NCI-H2029 treated with DMSO at 0.1 percent for 48 hours (cell line): ENCODE results near the gene QRICH2.
"Not testable (repeated sequence)": the region's sequence is repeated elsewhere in the genome, so short reads cannot be mapped to it uniquely, and the experiment has no call there.

Experiments
- DNase-seq: peaks from one replicate; lab custom pipeline; 2025; lab: John Stamatoyannopoulos, UW

Gene QRICH2

DNA sequence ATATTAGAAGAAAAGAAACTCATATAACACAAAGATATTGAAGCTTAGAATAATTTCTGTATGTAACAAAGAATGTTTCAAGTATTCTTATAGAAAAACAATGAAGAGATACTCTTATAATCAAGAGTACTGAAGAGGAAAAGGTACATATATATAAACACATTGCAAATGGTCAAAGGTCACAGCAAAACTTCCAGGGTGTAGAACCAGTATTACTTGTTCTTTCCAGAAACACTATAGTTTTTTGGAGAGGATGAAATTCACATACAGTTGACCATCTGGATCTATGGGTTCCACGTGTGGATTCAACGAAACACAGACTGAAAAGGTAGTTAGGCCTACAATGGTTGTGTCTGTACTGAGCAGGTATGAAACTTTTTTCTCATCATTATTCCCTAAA lies 23.0 kb upstream of the QRICH2 start:
- no peak for DNase-seq

DNA sequence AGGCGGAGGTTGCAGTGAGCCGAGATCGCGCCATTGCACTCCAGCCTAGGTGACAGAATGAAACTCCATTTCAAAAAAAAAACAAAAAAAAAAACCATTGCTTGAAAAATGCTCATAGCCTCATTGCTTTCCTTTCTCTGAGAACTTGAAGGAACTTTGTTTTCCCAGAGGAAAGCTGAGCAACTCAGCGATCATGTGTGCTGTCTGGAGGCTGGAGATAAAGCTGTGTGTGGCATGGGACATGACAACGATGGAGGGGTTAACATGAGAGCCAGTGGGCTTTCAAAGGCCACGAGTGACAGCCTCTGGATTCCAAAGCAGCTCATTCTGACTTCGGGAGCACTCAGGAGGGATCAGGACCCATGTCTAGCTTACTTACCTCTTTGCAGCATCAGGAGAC lies 21.6 kb upstream of the QRICH2 start:
- no peak for DNase-seq

DNA sequence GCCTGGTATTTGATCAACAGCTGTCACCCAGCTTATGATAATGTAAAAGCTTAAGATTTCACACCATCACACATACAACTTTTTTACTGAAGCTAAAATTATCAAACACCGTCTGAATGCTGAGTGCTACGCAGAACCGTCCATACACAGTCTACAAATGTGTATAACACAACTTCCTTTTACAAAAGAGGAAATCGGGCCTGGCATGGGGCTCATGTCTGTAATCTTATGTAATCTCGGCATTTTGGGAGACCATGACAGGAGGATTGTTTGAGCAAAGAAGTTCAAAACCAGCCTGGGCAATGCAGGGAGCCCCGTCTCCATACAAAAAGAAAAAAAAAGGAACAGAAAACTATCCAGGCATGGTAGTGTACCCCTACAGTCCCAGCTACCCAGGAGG lies 19.6 kb upstream of the QRICH2 start:
- DNase-seq, result no peak

DNA sequence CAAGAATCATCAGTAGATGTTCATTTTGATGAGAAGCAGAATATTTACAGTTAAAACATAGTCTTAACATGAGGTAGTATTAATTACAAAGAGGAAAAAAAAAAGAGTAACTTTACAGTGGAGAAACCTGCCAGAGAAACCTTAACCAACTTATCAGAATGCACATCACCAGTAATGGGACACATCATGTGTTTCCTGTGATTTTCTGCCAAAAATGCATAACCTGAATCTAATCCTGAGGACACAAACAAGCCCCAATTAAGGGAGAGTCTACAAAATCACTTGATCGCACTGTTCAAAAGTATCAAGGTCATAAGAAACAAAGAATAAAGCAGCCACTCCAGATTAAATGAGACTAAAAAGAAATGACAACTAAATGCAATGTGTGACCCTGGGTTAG lies 18.2 kb upstream of the QRICH2 start:
- no peak for DNase-seq

DNA sequence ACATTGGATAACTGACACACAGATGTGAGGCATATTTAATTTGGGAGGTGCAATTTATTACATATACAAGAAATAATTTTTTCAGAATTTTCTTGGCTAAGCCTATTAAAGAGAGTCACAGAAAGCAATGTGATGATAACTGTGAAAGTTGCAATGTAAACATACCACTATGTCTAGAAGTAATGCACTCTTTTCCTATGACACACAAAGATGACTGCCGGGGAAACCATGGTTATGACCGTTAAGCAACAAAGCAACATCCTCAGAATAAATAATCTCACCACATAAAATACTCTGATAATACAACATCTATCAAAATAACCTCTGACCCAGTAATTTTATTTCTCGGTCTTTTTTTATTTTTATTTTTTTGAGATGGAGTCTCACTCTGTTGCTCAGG lies 10.5 kb upstream of the QRICH2 start:
- no peak for DNase-seq

DNA sequence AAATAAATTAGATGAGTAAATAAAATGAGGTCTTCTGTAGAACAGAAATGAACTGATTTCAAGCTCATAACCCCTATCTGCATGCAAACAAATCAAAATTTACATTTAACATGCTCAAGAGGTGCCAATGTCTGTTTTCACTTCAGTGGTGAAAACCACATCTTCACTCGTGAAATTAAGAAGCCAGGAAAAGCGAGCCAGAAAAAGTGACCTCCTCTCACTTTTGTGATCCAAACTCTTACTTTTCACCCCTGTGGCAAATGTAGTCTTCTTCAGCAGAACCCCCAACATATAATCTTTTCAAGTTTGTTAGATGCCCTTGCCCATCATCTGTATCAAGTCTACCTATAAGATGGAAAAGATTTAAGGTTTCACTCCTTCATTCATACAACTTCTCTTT lies 9.5 kb upstream of the QRICH2 start:
- no peak for DNase-seq

DNA sequence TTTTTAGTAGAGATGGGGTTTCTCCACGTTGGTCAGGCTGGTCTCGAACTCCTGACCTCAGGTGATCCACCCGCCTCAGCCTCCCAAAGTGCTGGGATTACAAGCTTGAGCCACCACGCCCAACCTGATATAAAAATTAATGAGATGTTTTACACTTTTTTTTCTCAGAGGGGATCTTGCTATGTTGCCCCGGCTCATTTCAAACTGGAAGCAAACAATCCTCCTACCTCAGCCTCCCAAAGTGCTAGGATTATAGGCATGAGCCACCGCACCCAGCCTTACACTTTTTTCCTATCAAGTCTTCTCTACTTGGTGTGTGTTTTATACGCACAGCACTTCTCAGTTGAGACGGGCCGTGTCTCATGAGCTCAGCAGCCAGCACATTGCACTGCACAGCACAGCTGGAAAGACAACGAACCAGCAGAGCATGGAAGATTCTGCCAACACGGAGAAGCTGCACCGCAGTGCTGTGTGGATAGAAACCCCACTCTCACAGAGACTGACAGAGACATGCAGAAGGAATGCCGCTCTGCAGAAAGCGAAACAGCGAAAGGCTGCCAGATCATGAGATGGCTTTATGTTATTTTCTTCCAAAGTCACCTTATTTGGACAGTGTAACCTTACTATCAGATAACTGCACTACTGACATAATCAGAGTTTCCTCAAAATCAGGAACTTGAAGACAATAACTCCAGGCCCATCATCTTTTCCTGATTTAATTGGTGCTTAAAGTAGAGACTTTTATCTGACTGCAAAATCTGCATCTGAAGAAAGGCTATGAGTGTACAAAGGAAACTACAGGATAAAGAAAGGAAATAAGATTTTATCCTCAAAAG lies 6.5 kb upstream of the QRICH2 start:
- no peak for DNase-seq

DNA sequence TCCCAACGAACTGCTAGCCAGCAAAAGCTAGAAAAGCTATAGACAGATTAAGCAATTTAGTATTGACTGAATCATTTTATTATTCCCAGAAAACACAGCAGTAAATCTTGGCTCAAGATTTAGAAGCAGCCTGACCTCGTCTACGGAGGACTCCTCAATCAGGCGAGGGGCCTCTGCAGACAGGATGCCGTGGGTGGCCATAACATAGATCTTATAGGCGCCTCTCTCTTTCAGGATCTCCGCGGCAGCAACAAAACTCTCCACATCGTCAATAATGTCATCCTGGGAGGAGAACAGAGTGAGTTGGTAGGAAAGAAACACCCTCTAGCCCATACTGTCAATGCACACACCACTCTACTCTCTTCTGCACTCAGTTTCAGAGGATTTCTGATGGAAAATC lies 4.7 kb upstream of the QRICH2 start:
- no peak for DNase-seq

DNA sequence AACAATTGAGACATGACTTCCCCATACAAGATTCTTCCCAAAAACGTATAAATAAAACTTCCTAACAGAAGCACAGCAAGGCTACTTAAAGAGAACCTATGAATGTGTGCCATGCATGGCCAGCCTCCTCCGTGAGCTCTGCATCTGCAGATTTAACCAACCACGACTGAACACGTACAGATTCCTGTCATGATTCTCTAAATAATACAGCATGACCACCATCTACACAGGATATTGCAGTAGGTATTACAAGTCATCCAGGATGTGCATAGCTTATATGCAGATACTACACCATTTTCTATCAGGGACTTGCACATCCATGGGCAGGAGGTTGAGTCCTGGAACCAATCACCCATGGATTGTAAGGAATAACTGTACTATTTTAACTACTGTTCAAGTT lies 1.4 kb upstream of the QRICH2 start:
- no peak for DNase-seq

DNA sequence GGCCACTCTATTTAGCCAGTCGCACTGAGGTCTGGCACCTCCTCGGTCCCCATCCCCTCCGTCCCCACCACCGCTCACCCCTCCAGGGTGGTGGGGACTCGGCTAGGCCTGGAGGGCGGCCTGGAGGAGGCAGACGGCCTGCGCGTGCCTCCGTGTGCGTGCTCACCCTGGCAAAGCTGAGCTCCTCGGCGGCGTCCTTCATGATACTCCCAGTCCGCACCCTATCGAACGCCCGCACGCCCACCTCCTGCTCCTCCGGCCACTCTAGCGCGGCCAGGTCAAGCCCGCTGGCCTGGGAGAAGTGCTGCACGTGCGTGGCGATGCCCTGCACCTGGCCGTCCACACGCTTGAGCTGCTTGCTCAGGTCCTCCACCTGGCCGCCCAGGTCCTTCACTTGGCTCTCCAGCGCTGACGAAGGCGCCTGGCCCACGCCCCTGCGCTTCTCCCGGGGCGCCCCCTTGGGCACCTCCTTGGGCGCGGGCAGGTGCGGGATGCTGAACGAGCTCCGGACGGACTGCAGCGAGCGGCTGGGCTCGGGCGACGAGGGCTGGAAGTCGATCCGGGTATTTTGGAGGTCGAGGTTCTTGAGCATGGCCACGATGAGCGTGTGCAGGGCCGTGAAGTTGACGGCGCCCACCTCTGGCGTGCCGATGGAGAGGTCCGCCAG lies 644 bp downstream of the QRICH2 start:
- DNase-seq, result no peak

DNA sequence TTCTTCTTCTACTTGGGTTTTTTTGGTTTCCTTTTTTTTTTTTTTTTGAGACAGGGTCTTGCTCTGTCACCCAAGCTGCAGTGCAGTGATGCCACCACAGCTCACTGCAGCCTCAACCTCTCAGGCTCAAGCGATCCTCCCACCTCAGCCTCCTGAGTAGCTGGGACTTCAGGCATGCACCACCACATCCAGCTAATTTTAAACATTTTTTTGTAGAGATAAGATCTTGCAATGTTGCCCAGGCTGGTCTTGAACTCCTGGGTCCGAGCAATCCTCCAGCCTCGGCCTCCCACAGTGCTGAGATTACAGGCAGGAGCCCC lies 3.0 kb downstream of the QRICH2 start:
- DNase-seq, result not testable (repeated sequence)

DNA sequence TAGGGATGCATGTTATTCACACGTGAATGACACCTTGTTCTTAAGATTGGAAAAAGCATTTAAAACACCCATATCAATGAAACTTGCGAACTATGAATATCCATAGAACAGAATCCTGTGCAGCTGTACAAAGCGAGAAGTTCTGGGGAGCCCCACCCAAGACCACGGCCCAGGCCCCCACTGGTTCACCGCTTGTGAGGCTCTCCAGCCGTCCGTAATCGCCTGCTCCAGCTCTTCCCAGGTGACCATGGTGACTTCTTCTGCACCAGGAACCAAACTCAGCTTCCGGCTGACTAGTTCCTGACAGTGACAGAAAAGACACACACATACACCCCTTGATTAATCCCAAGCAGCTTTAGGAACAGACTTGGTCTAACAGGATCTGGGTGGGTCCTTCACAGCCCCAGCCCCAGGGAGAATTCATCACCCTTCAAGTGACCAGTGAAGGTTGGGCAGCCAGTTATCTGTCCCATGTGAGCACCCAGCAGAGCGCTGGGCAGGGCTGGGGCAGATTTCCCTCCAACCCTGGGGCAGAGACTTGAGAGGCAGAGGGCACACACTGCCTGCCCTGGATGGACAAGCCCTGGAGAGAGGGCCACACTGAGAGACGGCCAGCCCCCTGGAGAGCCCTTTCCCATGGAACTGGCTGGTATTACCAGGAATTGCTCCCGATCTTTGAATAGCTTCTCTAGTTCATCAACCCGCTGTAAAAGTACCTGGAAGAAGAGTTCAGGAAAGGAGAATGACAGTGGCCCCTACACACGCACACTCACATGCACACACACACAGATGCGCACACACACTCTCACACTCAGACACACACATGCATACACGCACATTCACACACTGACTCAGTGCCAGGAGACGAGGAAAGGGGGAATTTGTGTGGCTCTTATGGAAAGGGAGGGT lies 3.6 kb downstream of the QRICH2 start:
- no peak for DNase-seq

DNA sequence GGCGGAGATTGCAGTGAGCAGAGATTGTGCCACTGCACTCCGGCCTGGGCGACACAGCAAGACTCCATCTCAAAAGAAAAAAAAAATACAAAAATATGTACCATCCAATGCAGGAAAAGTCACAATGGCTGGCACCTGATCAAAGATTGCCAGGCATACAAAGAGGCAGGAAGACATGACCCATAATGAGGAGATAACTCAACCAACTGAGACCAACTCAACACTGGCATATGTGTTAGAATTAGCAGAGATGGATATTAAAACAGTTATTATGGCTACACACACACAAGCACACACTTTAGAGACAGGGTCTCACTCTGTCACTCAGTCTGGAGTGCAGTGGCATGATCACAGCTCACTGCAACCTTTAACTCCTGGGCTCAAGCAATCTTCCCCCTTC lies 10.6 kb downstream of the QRICH2 start:
- no peak for DNase-seq

DNA sequence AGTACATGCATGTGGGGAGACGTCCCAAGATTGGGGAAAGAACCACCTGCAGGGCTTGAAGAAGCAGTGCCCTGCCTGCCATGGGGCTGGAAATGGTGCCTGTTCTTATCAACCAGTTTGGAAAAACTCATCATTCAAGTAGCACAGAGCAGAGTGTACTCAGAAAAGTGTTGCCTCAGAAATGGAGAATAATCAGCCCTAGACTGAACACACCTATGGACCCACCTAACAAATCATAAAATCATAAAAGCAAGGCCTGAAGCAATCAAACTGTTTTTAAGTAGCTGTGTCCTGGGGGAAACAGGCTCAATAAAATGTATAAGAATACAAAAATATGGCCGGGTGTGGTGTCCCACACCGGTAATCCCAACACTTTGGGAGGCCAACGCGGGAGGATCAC lies 11.2 kb downstream of the QRICH2 start:
- DNase-seq, result no peak

DNA sequence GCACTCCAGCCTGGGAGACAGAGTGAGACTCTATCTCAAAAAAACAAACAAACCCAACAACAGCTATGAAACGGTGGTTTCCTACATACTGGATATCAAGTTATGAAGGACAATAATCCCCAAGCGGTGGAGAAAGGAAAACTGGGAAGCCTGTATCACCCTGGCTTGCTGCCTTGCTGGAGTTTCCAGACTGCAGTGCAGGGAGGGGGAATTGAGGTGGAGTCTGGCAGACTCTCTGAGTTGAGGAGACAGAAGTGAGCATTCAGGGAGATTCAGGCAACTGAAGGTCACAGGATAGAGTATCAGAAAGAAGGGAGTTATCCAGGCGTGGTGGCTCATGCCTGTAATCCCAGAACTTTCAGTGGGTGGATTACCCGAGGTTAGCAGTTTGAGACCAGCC lies 11.9 kb downstream of the QRICH2 start:
- no peak for DNase-seq

DNA sequence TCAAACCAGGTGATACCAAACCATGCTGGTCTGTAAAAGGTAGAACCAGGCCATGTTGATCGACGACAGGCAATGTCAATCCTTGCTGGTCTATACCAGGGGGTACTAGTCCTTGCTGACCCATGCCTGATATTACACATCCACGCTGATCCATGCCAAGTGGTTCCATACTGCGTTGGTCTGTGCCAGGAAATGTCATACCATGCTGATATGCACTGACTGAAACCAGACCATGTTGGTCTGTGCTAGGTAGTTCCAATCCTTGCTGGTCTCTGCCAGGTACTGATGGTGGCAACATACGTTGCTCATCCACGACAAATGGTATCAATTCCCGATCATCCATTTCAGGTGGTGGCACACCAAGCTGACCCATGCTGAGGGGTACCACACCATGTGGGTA lies 15.0 kb downstream of the QRICH2 start:
- DNase-seq, result no peak

DNA sequence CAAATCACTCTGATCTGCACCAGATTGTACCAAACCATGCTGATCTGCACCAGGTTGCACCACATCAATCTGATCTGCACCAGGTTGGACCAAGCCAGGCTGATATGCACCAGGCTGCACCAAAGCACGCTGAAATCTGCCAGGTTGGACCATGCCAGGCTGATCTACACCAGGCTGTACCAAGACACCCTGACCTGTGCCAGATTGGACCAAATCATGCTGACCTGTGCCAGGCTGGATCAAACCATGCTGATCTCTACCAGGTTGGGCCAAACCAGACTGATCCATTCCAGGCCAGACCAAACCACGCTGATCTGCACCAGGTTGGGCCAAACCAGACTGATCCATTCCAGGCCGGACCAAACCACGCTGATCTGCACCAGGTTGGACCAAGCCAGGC lies 15.5 kb downstream of the QRICH2 start:
- DNase-seq, result no peak

DNA sequence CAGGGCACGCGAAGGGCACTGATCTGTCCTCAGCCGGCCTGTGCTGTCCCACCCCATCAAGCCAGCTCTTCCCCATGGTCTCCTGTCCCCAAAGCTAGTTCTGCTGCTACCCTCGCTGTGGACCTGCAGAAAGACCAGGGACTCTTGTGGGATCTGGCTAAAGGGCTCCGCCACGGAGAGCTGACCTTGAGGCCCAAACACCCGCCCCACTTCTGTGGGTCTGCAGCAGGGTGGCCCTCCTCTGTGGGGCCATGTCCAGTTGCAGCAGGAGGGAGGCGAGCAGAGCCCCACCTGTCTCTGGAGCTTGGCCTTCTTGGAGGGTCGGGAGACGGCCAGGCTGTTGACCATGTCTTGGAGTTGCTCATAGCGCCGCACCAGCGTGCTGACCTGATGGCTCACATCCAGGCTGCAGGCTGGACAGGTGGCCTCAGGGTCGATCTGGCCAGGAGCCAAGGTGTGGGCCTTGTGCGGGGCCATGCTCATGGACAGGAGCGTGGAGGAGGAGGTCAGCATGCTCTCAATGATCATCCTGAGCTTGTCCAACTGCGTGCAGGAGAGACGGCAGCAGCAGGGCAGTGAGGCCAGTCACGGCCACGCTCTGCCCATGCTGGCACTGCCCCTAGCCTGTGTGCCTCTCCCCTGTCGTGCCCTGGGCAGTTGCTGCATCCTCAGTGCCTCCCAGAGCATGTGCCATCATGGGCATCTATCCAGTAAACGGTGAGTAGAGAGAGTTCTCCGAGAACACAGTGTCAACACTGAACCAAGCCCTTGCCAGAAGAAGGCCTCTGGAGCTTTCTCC lies 26.3 kb downstream of the QRICH2 start:
- peak; percentile 27 for DNase-seq

DNA sequence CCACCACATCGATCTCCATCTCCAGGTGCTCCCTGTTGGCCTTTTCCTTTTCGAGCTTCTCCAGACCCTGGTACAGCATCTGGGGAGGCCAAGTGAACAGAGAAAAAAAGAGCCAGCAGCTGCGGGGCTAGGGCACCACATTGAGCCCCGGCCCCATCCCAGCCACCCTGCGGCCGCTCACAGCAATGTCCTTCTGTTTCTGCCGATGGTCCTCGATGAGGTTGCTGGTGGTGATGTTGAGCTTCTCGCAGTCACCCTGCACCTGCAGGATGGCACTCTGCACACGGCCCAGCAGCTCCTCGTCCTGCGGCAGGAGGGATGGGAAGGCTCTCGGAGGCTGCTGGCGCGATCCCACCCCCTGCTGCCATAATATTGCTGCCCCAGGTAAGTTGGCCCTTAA lies 27.4 kb downstream of the QRICH2 start:
- no peak for DNase-seq

DNA sequence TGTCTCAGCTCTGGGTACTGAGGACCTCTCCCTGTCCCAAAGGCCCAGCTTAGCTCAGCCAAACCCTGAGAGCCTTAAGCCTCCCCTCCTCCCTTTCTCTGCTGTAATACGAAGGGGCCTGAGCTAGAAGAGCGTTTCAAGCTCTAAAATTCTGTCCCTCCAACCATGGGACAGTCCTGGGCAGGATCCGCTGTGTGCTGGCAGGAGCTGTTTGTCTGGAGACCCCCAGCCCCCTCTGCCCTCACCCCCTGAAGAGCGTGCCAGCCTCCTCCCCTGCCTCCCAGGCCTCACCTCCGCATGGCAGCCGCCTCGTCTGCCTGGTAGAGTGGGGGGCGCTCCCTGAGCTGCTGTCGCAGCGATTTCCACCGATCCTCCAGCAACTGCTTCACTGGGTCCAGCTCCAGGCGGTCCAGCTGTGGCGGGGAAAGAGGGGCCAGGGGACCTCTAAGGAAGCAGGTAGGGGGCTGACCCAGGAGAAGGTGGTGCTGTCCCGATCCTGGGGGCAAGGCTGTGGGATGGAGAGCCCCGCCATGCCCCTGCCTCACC lies 28.3 kb downstream of the QRICH2 start:
- DNase-seq, result no peak

DNA sequence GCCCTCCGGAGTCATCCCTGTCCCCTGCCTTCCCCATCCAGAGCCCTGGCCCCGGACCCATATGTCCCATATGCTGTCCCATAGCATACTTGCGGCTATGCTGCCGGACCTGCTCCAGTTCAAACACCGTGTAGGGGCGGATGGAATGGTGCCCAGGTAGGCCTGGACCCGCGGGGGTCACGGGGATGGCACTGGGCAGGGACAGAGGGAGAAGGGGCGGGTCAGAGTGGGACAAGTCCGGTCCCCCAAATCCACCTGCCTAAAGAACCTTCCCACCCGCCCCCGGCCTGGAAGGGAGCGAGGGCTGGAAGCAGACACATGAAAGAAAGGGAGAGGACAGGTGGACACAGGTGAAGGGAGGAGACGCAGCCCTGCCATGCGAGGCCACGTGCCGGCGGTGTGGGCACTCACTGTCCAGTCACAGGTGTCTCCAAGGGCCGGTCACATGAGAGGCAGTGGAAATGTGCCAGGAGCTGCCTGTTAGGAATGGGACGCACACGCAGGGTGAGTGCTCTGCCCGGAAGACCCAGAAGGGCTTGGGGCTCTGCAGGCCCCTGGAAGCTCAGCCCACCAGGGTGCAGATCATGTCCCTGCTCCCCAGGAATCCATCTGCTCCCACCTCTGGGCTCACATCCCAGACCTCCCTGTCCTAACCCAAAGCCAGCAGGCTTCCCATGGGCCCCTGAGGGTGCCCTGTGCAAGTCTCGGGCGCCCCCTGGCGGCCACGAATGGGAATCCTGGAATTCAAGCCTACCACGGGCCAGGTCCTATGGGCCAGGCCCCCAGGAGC lies 28.9 kb downstream of the QRICH2 start:
- peak; percentile 43 for DNase-seq
